ENCODE measurements around the gene COLQ. TPM values are rescaled to one million over a fixed set of nuclear protein-coding genes. Genes with fewer than 3 reads are reported as not detected.
A peak's percentile ranks its signal among the peaks of the same experiment; 100 is the strongest.

Gene COLQ
- total RNA-seq, 1 donor from 2014 or later, result 1.1 TPM

DNA sequence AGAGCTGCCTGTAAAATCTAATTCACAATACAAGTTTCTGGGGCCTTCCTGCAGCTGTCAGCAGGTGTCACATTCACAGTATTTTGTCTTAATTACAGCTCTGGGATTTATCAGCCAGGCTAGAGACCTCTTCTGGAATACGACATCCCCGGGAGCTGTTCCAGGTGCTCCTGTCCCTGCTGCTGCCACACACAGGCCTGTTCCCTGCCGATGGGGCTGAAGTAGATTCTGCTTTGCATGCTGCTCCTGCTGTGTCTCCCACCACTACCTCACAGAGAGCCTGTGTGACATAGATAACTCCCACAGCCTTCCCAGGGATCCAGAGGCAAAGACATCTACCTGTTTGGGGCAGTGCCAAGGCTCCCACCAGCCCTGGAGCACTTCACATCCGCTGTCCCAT is 20.4 kb downstream of the COLQ start:
- H3K27ac ChIP-seq, result no peak overlapping the region
- H3K36me3 ChIP-seq, result no peaks in the 10 kb centered on the region
- no peak overlapping the region for H3K4me3 ChIP-seq
- TF ChIP-seq, protein P1, sequence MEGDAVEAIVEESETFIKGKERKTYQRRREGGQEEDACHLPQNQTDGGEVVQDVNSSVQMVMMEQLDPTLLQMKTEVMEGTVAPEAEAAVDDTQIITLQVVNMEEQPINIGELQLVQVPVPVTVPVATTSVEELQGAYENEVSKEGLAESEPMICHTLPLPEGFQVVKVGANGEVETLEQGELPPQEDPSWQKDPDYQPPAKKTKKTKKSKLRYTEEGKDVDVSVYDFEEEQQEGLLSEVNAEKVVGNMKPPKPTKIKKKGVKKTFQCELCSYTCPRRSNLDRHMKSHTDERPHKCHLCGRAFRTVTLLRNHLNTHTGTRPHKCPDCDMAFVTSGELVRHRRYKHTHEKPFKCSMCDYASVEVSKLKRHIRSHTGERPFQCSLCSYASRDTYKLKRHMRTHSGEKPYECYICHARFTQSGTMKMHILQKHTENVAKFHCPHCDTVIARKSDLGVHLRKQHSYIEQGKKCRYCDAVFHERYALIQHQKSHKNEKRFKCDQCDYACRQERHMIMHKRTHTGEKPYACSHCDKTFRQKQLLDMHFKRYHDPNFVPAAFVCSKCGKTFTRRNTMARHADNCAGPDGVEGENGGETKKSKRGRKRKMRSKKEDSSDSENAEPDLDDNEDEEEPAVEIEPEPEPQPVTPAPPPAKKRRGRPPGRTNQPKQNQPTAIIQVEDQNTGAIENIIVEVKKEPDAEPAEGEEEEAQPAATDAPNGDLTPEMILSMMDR (IDR thresholded peaks at IDR 0.05), result no peak
- H3K4me1 ChIP-seq, result peaks cover 9% of the 10 kb centered on the region
- DNase-seq, result no peak
- no peaks in the 10 kb centered on the region for H3K9me3 ChIP-seq
- intact Hi-C loops (cut with DNase I), result no loop called here
- no peak for ATAC-seq
- no peaks in the 10 kb centered on the region for H3K27me3 ChIP-seq

DNA sequence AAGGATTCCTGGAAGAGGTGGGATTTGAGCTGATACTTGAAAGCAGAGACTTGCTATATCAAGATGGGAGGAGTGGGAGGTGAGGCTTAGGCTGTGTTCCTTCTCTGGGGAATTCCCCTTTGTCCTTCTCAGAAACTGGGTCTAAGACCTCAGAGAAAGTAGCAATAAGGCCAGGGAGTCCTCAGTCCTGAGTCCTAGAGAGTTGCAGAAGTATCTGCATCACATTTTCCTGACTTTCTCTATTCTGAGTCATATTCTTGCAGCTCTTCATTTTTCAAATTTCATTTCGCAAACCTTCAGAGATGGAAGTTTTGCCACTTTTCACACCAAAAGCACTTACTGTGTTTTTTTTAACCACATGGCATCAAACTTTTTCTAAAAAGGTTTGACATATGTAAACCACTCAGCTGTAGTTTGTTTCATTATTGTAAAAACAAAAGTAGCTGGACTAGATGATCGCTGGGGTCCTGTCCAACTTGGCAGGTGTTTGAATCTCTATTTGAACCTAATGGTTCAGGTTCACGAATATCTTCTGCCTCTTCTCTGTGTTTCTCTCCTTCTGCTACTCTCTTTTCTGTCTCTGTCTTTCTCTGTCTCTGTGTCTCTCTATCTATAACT is 21.3 kb downstream of the COLQ start:
- H3K36me3 ChIP-seq, result no peaks in the 10 kb centered on the region
- ATAC-seq, result peak; percentile 35
- TF ChIP-seq, protein P1 (IDR thresholded peaks at IDR 0.05), result no peak
- H3K4me1 ChIP-seq, result peaks cover 9% of the 10 kb centered on the region
- no peaks in the 10 kb centered on the region for H3K27me3 ChIP-seq
- H3K4me3 ChIP-seq, result no peak overlapping the region
- intact Hi-C loops (cut with DNase I), result no loop called here
- H3K27ac ChIP-seq, result no peak overlapping the region
- H3K9me3 ChIP-seq, result no peaks in the 10 kb centered on the region
- no peak for DNase-seq

DNA sequence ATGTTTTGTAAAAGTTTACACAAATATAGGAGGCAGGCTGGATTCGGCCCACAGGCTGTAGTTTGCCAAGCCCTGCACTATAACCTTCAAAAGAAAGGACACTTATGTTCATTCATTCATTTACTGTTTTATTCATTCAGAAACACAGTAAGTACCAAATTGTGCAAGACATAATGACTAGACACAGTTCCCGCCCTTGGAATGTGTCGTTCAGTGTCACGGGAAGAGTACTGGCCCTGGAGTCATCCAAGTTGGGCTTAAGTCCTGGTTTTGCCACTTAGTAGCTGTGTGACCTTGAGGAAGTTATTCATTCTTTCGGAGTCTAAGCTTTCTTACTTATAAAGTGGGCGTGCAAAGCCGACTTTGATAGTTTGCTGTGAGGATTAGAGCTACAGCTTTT is 22.0 kb downstream of the COLQ start:
- Histone ChIP-seq H3K4me1 (peaks cover 9% of the 10 kb centered on the region), H3K4me3 (no peak overlapping the region), H3K36me3 (no peaks in the 10 kb centered on the region), H3K9me3 (no peaks in the 10 kb centered on the region), H3K27ac (no peak overlapping the region), H3K27me3 (no peaks in the 10 kb centered on the region)
- intact Hi-C loops (cut with DNase I), result no loop called here
- TF ChIP-seq, protein P1 (IDR thresholded peaks at IDR 0.05), result no peak
- DNase-seq (no peak), ATAC-seq (peak; percentile 61)

DNA sequence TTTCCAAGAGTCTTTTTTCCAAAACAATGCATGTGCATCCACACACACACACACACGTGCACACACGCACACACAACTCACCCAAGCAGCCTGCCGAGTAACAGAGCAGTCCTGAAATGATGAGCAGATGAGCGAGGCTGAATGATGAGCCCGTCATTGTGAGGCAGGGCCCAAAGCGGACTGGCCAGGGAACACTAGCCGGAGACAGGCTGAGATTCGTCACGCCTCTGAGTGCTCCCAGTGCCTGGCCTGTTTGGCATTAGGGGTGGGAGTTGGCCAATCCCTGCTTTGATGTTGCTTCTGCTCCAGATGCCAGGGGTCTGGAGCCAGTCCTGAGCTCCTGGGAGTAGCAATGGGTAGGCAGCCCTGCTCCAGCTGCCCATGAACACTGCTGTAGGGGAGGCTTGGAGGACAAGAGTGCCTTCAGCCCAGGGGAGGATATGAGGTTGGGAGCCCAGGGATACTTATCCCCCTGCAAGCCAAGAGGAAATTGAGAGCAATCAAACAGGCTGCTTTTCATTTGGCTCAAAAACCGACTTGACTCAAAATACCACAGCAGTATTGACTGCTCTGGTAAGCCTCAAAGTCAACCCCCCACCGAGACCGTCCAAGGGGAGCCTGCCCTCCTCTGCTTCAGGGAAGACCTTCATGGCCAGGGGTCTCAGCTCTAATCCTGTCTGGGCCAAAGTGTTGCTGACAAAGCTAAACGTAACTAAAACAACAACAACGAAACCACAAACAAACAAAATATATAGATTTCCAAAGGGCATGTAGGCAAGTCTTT is 22.9 kb downstream of the COLQ start:
- Histone ChIP-seq H3K36me3 (no peaks in the 10 kb centered on the region), H3K27me3 (no peaks in the 10 kb centered on the region), H3K27ac (no peak overlapping the region), H3K9me3 (no peaks in the 10 kb centered on the region), H3K4me1 (peaks cover 9% of the 10 kb centered on the region), H3K4me3 (no peak overlapping the region)
- intact Hi-C loops (cut with DNase I), result no loop called here
- TF ChIP-seq, protein P1 (IDR thresholded peaks at IDR 0.05), result no peak
- ATAC-seq (peak; percentile 11), DNase-seq (no peak)

DNA sequence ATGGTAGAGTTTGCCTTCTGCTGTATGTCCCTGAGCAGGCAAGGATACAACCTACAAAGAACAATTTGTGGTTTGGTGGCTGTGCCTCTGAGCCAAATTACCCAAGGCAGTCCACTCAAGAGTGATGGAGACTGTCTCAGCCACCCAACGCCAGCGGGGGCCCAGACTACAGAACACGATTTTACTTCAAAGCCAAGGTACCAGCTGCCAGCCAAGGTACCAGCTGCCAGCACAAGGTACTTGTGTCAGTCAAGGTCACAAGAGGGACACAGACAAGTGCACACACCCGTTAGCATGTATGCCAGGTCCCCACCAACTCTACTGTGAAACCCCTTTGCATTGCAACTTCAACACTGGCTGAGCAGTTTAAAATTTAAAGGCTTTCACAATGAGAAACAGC is 23.5 kb downstream of the COLQ start:
- DNase-seq, result no peak
- Histone ChIP-seq H3K36me3 (no peaks in the 10 kb centered on the region), H3K27ac (no peak overlapping the region), H3K9me3 (no peaks in the 10 kb centered on the region), H3K4me3 (no peak overlapping the region), H3K27me3 (no peaks in the 10 kb centered on the region), H3K4me1 (peaks cover 9% of the 10 kb centered on the region)
- TF ChIP-seq, protein P1 (IDR thresholded peaks at IDR 0.05), result no peak
- no peak for ATAC-seq
- intact Hi-C loops (cut with DNase I), result no loop called here

Measured in upper lobe of right lung (tissue), 1 donor.